HepG2 (cell line): ENCODE results near the gene SLC34A3. TPM values are rescaled to one million over a fixed set of nuclear protein-coding genes. Genes with fewer than 3 reads are reported as not detected.

Source experiments
- CAMTA2 ChIP-seq: sonication (generic); formaldehyde crosslinking; IDR thresholded peaks from 2 replicates; pipeline ENCODE4 v1.4.0; 2020; ENCODE audit warnings: mild to moderate bottlenecking, missing genetic modification reagents, borderline replicate concordance
- EED ChIP-seq: sonication (generic); formaldehyde crosslinking; IDR thresholded peaks from 2 replicates; pipeline ENCODE4 v1.5.0; 2020; ENCODE audit warnings: mild to moderate bottlenecking, missing genetic modification reagents
- ESRRA ChIP-seq: sonication (generic); formaldehyde crosslinking; IDR thresholded peaks from 2 replicates; pipeline ENCODE4 v1.5.1; 2020; ENCODE audit warnings: mild to moderate bottlenecking, low read depth, missing genetic modification reagents
- HES4 ChIP-seq: sonication (generic); formaldehyde crosslinking; IDR thresholded peaks from 2 replicates; pipeline ENCODE4 v1.9.0; 2021; ENCODE audit warnings: mild to moderate bottlenecking, missing genetic modification reagents, borderline replicate concordance
- JDP2 ChIP-seq: sonication (generic); formaldehyde crosslinking; IDR thresholded peaks from 2 replicates; pipeline ENCODE4 v1.8.1; 2022; ENCODE audit warnings: missing genetic modification reagents, borderline replicate concordance
- KLF6 ChIP-seq: IDR thresholded peaks from 2 replicates; pipeline ENCODE4 v1.8.0; 2016; ENCODE audit warnings: missing biosample characterization, missing genetic modification reagents
- NFYB ChIP-seq: sonication (generic); formaldehyde crosslinking; IDR thresholded peaks from 2 replicates; pipeline ENCODE4 v1.4.0; 2020; ENCODE audit warnings: missing genetic modification reagents
- NR1H2 ChIP-seq: sonication (generic); formaldehyde crosslinking; IDR thresholded peaks from 2 replicates; pipeline ENCODE4 v1.8.1; 2022; ENCODE audit warnings: low read depth, missing genetic modification reagents, borderline replicate concordance
- NRL ChIP-seq: sonication (generic); formaldehyde crosslinking; IDR thresholded peaks from 2 replicates; pipeline ENCODE4 v1.5.0; 2020; ENCODE audit warnings: missing genetic modification reagents, mild to moderate bottlenecking, moderate library complexity, borderline replicate concordance
- POLR2AphosphoS5 ChIP-seq: IDR thresholded peaks from 2 replicates; pipeline ENCODE4 v1.6.1; 2012; ENCODE audit warnings: low read depth, low read length
- RNF2 ChIP-seq: fragments of 450-650 bp; conservative IDR thresholded peaks from 2 replicates; pipeline ENCODE4 v1.6.1; 2016; ENCODE audit warnings: low read depth
- SIX4 ChIP-seq: sonication (generic); formaldehyde crosslinking; IDR thresholded peaks from 2 replicates; pipeline ENCODE4 v1.4.0; 2020; ENCODE audit warnings: missing genetic modification reagents
- SOX5 ChIP-seq: IDR thresholded peaks from 2 replicates; pipeline ENCODE4 v1.6.1; 2016; ENCODE audit warnings: borderline replicate concordance
- TAF1 ChIP-seq: sonication (generic); formaldehyde crosslinking; IDR thresholded peaks from 2 replicates; pipeline ENCODE4 v1.4.0; 2020; ENCODE audit warnings: missing genetic modification reagents
- TBX2 ChIP-seq: sonication (generic); formaldehyde crosslinking; IDR thresholded peaks from 2 replicates; pipeline ENCODE4 v1.5.0; 2020; ENCODE audit warnings: missing genetic modification reagents, mild to moderate bottlenecking, borderline replicate concordance
- TCF7L2 ChIP-seq: IDR thresholded peaks from 2 replicates; pipeline ENCODE4 v1.6.1; 2011; ENCODE audit warnings: mild to moderate bottlenecking, low read depth, low read length, moderate library complexity
- ZNF138 ChIP-seq: sonication (generic); formaldehyde crosslinking; IDR thresholded peaks from 2 replicates; pipeline ENCODE4 v1.5.0; 2020; ENCODE audit warnings: mild to moderate bottlenecking, low read depth, missing genetic modification reagents
- ZNF224 ChIP-seq: sonication (generic); formaldehyde crosslinking; IDR thresholded peaks from 2 replicates; pipeline ENCODE4 v1.5.0; 2020; ENCODE audit warnings: mild to moderate bottlenecking, missing genetic modification reagents
- ZNF317 ChIP-seq: sonication (generic); formaldehyde crosslinking; IDR thresholded peaks from 2 replicates; pipeline ENCODE4 v1.5.0; 2020; ENCODE audit warnings: mild to moderate bottlenecking, missing genetic modification reagents
- ZNF547 ChIP-seq: sonication (generic); formaldehyde crosslinking; IDR thresholded peaks from 2 replicates; pipeline ENCODE4 v1.5.1; 2020; ENCODE audit warnings: mild to moderate bottlenecking, missing genetic modification reagents
- ZNF619 ChIP-seq: sonication (generic); formaldehyde crosslinking; IDR thresholded peaks from 2 replicates; pipeline ENCODE4 v1.4.0; 2020; ENCODE audit warnings: mild to moderate bottlenecking, missing genetic modification reagents
- ZNF672 ChIP-seq: sonication (generic); formaldehyde crosslinking; IDR thresholded peaks from 2 replicates; pipeline ENCODE4 v1.8.1; 2022; ENCODE audit warnings: missing genetic modification reagents
- ZSCAN30 ChIP-seq: sonication (generic); formaldehyde crosslinking; IDR thresholded peaks from 2 replicates; pipeline ENCODE4 v1.5.0; 2020; ENCODE audit warnings: mild to moderate bottlenecking, missing genetic modification reagents
- polyA plus RNA-seq, 8 experiments: library from polyadenylated mRNA; depleted of rRNA in 3 of 8; stranded (reverse) in 7 of 8; unstranded in 1 of 8; fragments of >200 nt; fragmentation: Illumina TruSeq in 4 of 8; extraction: Trizol in 4 of 8; gene quantifications; 2 replicates each; pipeline versions ENCODE4 v1.2.1 to v1.2.3, GENCODE V29; 2011 to 2016; ENCODE audit warnings: low read depth in 4 of 8, missing spikeins in 1 of 8, mixed read lengths in 1 of 8; ENCODE audit not compliant: insufficient read depth in 1 of 8
- total RNA-seq, 5 experiments: library from RNA; depleted of rRNA; stranded (reverse); fragments of >200 nt; fragmentation: Illumina TruSeq; extraction: Trizol; gene quantifications; 2 replicates each; pipeline ENCODE4 v1.2.3, GENCODE V29; 2016; ENCODE audit warnings: low read depth in 1 of 5
- TF ChIP-seq, protein P1 (sequence below): sonication (generic); formaldehyde crosslinking; IDR thresholded peaks from 2 replicates; pipeline ENCODE4 v1.5.0; 2020; ENCODE audit warnings: mild to moderate bottlenecking, missing genetic modification reagents
- TF ChIP-seq, protein P2 (sequence below): sonication (generic); formaldehyde crosslinking; IDR thresholded peaks from 2 replicates; pipeline ENCODE4 v1.4.0; 2020; ENCODE audit warnings: missing genetic modification reagents, borderline replicate concordance
- TF ChIP-seq, protein P3 (sequence below): sonication (generic); formaldehyde crosslinking; IDR thresholded peaks from 2 replicates; pipeline ENCODE4 v1.5.1; 2020; ENCODE audit warnings: missing genetic modification reagents, mild to moderate bottlenecking, borderline replicate concordance

The SLC34A3 gene
- total and polyA plus RNA-seq, 2 of the 13 experiments (the other 11 are each of a cell fraction or from before 2014, with no cell fraction given) = 0.07 to 1.0 TPM

DNA sequence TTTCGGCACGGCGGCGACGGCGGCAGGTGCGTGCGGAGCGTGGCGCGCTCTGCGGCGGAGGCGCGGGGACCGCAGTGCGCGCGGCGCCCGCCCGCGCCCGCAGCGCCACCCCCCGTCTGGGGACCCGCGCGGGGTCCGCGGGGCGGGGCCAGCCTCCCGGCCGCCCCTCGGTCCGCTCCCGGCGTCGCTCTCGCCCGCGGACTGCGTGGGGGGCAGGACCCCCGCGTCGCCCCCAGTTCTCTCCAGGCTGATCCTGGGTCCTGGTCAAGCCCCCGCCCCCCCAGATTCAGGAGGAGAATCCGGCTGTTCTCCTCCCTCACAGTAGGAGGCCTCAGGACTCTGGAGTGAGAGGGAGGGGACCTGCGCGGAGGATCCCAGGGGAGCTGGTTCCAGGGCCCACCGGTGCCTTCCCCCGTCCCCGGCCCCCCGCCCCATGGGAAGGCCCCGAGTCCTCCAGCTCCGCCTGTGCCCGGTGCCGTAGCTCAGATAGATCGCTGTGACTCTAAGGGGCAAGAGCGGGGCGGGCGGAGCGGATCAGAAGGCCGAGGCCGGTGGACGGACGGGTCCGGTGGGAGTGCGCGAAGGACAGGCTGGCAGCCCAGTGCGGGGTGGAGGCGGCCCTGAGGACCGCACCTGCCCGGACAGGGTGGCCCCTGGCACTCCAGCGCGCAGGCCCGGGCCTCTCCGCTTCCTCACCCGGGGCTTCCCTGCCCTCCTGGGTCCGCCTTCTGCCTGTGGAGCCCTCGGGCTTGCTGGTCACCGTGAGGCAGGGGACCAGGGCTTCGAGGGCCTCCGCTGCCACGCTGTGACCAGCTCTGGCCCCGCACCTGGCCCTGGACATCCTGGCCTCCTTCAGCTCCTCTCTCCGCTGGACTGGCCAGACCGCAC is 8.3 kb upstream of the SLC34A3 start, which contains the start of gene RNF208 (continued):
- TF ChIP-seq, protein P1, sequence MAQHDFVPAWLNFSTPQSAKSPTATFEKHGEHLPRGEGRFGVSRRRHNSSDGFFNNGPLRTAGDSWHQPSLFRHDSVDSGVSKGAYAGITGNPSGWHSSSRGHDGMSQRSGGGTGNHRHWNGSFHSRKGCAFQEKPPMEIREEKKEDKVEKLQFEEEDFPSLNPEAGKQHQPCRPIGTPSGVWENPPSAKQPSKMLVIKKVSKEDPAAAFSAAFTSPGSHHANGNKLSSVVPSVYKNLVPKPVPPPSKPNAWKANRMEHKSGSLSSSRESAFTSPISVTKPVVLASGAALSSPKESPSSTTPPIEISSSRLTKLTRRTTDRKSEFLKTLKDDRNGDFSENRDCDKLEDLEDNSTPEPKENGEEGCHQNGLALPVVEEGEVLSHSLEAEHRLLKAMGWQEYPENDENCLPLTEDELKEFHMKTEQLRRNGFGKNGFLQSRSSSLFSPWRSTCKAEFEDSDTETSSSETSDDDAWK (CRISPR knock-in tag) = no peak
- TF ChIP-seq NRL (CRISPR knock-in tag) (no peak), TBX2 (peak; percentile 64), ZNF547 (no peak), ZNF619 (CRISPR knock-in tag) (no peak; the same call in 1 of the 2 replicates), NR1H2 (CRISPR knock-in tag) (no peak), ZSCAN30 (CRISPR knock-in tag) (no peak), TAF1 (CRISPR knock-in tag) (peak; percentile 42), KLF6 (CRISPR knock-in tag) (no peak), SOX5 (CRISPR knock-in tag) (no peak), SIX4 (CRISPR knock-in tag) (no peak), ZNF138 (CRISPR knock-in tag) (0 out of 2 replicates have a peak, but pooled peaks have one; percentile 29), ZNF672 (0 out of 2 replicates have a peak, but pooled peaks have one; percentile 43), ZNF317 (CRISPR knock-in tag) (no peak), CAMTA2 (CRISPR knock-in tag) (0 out of 2 replicates have a peak, but pooled peaks have one; percentile 52), TCF7L2 (no peak), ZNF224 (CRISPR knock-in tag) (no peak), ESRRA (CRISPR knock-in tag) (no peak), NFYB (CRISPR knock-in tag) (0 out of 2 replicates have a peak, but pooled peaks have one; percentile 17), JDP2 (no peak; the same call in 1 of the 2 replicates), HES4 (no peak), EED (peak; percentile 83; the same call in 1 of the 2 replicates), RNF2 (no peak), POLR2AphosphoS5 (no peak)
- TF ChIP-seq, protein P2, sequence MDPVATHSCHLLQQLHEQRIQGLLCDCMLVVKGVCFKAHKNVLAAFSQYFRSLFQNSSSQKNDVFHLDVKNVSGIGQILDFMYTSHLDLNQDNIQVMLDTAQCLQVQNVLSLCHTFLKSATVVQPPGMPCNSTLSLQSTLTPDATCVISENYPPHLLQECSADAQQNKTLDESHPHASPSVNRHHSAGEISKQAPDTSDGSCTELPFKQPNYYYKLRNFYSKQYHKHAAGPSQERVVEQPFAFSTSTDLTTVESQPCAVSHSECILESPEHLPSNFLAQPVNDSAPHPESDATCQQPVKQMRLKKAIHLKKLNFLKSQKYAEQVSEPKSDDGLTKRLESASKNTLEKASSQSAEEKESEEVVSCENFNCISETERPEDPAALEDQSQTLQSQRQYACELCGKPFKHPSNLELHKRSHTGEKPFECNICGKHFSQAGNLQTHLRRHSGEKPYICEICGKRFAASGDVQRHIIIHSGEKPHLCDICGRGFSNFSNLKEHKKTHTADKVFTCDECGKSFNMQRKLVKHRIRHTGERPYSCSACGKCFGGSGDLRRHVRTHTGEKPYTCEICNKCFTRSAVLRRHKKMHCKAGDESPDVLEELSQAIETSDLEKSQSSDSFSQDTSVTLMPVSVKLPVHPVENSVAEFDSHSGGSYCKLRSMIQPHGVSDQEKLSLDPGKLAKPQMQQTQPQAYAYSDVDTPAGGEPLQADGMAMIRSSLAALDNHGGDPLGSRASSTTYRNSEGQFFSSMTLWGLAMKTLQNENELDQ (CRISPR knock-in tag) = no peak
- TF ChIP-seq, protein P3, sequence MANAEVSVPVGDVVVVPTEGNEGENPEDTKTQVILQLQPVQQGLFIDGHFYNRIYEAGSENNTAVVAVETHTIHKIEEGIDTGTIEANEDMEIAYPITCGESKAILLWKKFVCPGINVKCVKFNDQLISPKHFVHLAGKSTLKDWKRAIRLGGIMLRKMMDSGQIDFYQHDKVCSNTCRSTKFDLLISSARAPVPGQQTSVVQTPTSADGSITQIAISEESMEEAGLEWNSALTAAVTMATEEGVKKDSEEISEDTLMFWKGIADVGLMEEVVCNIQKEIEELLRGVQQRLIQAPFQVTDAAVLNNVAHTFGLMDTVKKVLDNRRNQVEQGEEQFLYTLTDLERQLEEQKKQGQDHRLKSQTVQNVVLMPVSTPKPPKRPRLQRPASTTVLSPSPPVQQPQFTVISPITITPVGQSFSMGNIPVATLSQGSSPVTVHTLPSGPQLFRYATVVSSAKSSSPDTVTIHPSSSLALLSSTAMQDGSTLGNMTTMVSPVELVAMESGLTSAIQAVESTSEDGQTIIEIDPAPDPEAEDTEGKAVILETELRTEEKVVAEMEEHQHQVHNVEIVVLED (CRISPR knock-in tag) = no peak
